Measurements from ENCODE around the gene SNRK.
A peak's percentile ranks its signal among the peaks of the same experiment; 100 is the strongest.

The SNRK gene

GRCh38 chr3:43270078-43270477 is 16.3 kb upstream of the SNRK start:
- DNase-seq = no peak

- DNase-seq = no peak
Measured at GRCh38 chr3:43273416-43273815, 12.9 kb upstream of the SNRK start.

- no peak for DNase-seq
Measured at GRCh38 chr3:43279082-43279481, 7.3 kb upstream of the SNRK start.

- no peak for DNase-seq
Measured at GRCh38 chr3:43279532-43279931, 6.8 kb upstream of the SNRK start.

- DNase-seq = no peak
Measured at GRCh38 chr3:43281020-43281419, 5.3 kb upstream of the SNRK start.

- no peak for DNase-seq
Measured at GRCh38 chr3:43284171-43284570, 2.2 kb upstream of the SNRK start.

- no peak for DNase-seq
Measured at GRCh38 chr3:43285644-43286043, 696 bp upstream of the SNRK start.

- no peak for DNase-seq
Measured at GRCh38 chr3:43286841-43287499, 630 bp downstream of the SNRK start.

- no peak for DNase-seq
Measured at GRCh38 chr3:43287500-43287873, 1.1 kb downstream of the SNRK start.

GRCh38 chr3:43288366-43288765 is 2.0 kb downstream of the SNRK start:
- peak; percentile 45 to 47 for DNase-seq

- no peak for DNase-seq
Measured at GRCh38 chr3:43288850-43289249, 2.5 kb downstream of the SNRK start.

- DNase-seq = no peak
Measured at GRCh38 chr3:43289401-43289800, 3.1 kb downstream of the SNRK start.

- no peak for DNase-seq
Measured at GRCh38 chr3:43289841-43290470, 3.6 kb downstream of the SNRK start.

- DNase-seq = no peak
Measured at GRCh38 chr3:43290956-43291355, 4.6 kb downstream of the SNRK start.

- DNase-seq = no peak
Measured at GRCh38 chr3:43291546-43291945, 5.2 kb downstream of the SNRK start.

GRCh38 chr3:43294975-43295374 is 8.6 kb downstream of the SNRK start:
- DNase-seq = no peak

GRCh38 chr3:43296565-43296964 is 10.2 kb downstream of the SNRK start:
- peak; percentile 74 to 85 for DNase-seq

GRCh38 chr3:43298292-43298691 is 12.0 kb downstream of the SNRK start:
- no peak for DNase-seq

GRCh38 chr3:43298761-43299160 is 12.4 kb downstream of the SNRK start:
- no peak for DNase-seq

GRCh38 chr3:43302116-43302880 is 16.0 kb downstream of the SNRK start:
- no peak for DNase-seq

- no peak for DNase-seq
Measured at GRCh38 chr3:43304126-43304525, 17.8 kb downstream of the SNRK start.

- no peak for DNase-seq
Measured at GRCh38 chr3:43307226-43307625, 20.9 kb downstream of the SNRK start.

GRCh38 chr3:43307649-43308048 is 21.3 kb downstream of the SNRK start:
- no peak for DNase-seq

All from inflammatory macrophage treated with lipopolysaccharide for 1 hour (primary cell).